Endodermal cell (in vitro differentiated cells): ENCODE measurements around the gene SLC8B1. TPM values are rescaled to one million over a fixed set of nuclear protein-coding genes. Genes with fewer than 3 reads are reported as not detected.

Experiments
- DNase-seq: peaks from one replicate; pipeline ENCODE4 v3.0.0-alpha.2; 2017
- H3K27ac ChIP-seq: 2 replicates; pipeline ENCODE4 v1.5.1; 2013; ENCODE audit warnings: mild to moderate bottlenecking, low read depth, low read length, moderate library complexity
- H3K27me3 ChIP-seq: 2 replicates; pipeline ENCODE4 v1.6.1; 2013; ENCODE audit warnings: mild to moderate bottlenecking, low read length, moderate library complexity; ENCODE audit not compliant: insufficient read depth, control insufficient read depth, poor library complexity, severe bottlenecking
- H3K36me3 ChIP-seq: 2 replicates; pipeline ENCODE4 v1.7.0; 2013; ENCODE audit warnings: mild to moderate bottlenecking, low read length, moderate library complexity; ENCODE audit not compliant: control insufficient read depth, insufficient read depth
- H3K4me1 ChIP-seq: one replicate; pipeline ENCODE4 v1.7.0; 2013; ENCODE audit warnings: low read length; ENCODE audit not compliant: control insufficient read depth, insufficient read depth
- H3K4me3 ChIP-seq: 2 replicates; pipeline ENCODE4 v1.5.1; 2013; ENCODE audit warnings: mild to moderate bottlenecking, low read length, moderate library complexity
- H3K9ac ChIP-seq: 2 replicates; pipeline ENCODE4 v1.6.1; 2013; ENCODE audit warnings: mild to moderate bottlenecking, low read length, moderate library complexity; ENCODE audit not compliant: poor library complexity, severe bottlenecking; ENCODE audit errors: extremely low read depth
- H3K9me3 ChIP-seq: 2 replicates; pipeline ENCODE4 v1.6.1; 2013; ENCODE audit warnings: mild to moderate bottlenecking, low read length, moderate library complexity; ENCODE audit not compliant: control insufficient read depth
- H3K27ac Mint-ChIP-seq: 2 replicates; pipeline ENCODE4 v1.8.0; 2020; ENCODE audit warnings: mixed read lengths
- H3K27me3 Mint-ChIP-seq: 2 replicates; pipeline ENCODE4 v1.8.0; 2021; ENCODE audit warnings: mild to moderate bottlenecking, mixed read lengths; ENCODE audit not compliant: insufficient read depth
- H3K36me3 Mint-ChIP-seq: 2 replicates; pipeline ENCODE4 v1.8.0; 2020; ENCODE audit warnings: low read depth, mixed read lengths
- H3K4me1 Mint-ChIP-seq: 2 replicates; pipeline ENCODE4 v1.8.0; 2020; ENCODE audit warnings: mixed read lengths
- H3K4me3 Mint-ChIP-seq: 2 replicates; pipeline ENCODE4 v1.8.0; 2020; ENCODE audit warnings: mild to moderate bottlenecking, moderate library complexity, mixed read lengths
- H3K9me3 Mint-ChIP-seq: 2 replicates; pipeline ENCODE4 v1.8.0; 2020; ENCODE audit warnings: mild to moderate bottlenecking, mixed read lengths
- whole genome bisulfite sequencing, 2 experiments: methylation state at CpG; one replicate each; pipeline versions ENCODE4 v1.1.5 to v1.1.7; 2013; ENCODE audit warnings: missing lambda C conversion rate in 2 of 2, mixed read lengths in 1 of 2; ENCODE audit not compliant: insufficient coverage in 1 of 2, insufficient read length in 1 of 2; 5-methylcytosine and 5-hydroxymethylcytosine counted together
- total RNA-seq, 2 donors: library from RNA; stranded (reverse); fragmentation: NEBNext Ultra II Directional in 1 of 2; extraction: Animal tissue kit (Norgen Biotek cat#: 25700) in 1 of 2; gene quantifications; 2 replicates in 1 of 2; 3 replicates in 1 of 2; pipeline ENCODE4 v1.2.1, GENCODE V29; 2021
- TF ChIP-seq, protein P1 (sequence below): fragments of 200-600 bp; sonication (generic); conservative IDR thresholded peaks from 2 replicates; pipeline ENCODE4 v1.5.0; 2021; ENCODE audit warnings: antibody characterized with exemption, mild to moderate bottlenecking

Gene SLC8B1
- total RNA-seq, 2 donors from 2014 or later: 6.9 to 9.1 TPM

DNA sequence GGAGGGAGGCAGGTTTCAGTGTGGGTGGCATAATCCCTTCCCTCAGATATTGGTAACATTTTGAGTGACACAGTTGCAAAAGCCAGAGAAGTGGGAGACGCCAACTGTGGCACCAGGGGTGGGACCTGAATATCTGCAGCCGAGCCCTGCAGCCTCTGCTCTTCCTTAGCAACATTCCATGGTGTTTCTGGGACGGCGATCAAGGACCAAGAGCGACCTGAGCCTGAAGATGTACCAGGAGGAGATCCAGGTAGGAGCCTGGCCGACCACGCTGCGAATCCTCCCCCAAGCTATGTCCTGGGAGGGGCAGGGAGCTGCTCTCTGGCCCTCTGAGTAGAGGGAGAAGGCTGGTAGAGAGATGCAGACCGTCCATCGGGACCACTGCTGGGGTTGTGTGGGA is 41.8 kb downstream of the SLC8B1 start:
- Histone ChIP-seq H3K27ac (no peak overlapping the region), H3K27me3 (no peaks in the 10 kb centered on the region), H3K9me3 (no peaks in the 10 kb centered on the region), H3K4me3 (no peak overlapping the region), H3K9ac (no peak overlapping the region), H3K36me3 (no peaks in the 10 kb centered on the region), H3K4me1 (no peaks in the 10 kb centered on the region)
- no peak overlapping the region for H3K4me3 Mint-ChIP-seq
- peaks cover 7% of the 10 kb centered on the region for H3K36me3 Mint-ChIP-seq
- WGBS, 2 experiments: 90 to 94% methylated on average over 6 to 10 of the region's 10 CpGs
- no peaks in the 10 kb centered on the region for H3K9me3 Mint-ChIP-seq
- H3K4me1 Mint-ChIP-seq: no peaks in the 10 kb centered on the region
- H3K27ac Mint-ChIP-seq: no peak overlapping the region
- TF ChIP-seq, protein P1, sequence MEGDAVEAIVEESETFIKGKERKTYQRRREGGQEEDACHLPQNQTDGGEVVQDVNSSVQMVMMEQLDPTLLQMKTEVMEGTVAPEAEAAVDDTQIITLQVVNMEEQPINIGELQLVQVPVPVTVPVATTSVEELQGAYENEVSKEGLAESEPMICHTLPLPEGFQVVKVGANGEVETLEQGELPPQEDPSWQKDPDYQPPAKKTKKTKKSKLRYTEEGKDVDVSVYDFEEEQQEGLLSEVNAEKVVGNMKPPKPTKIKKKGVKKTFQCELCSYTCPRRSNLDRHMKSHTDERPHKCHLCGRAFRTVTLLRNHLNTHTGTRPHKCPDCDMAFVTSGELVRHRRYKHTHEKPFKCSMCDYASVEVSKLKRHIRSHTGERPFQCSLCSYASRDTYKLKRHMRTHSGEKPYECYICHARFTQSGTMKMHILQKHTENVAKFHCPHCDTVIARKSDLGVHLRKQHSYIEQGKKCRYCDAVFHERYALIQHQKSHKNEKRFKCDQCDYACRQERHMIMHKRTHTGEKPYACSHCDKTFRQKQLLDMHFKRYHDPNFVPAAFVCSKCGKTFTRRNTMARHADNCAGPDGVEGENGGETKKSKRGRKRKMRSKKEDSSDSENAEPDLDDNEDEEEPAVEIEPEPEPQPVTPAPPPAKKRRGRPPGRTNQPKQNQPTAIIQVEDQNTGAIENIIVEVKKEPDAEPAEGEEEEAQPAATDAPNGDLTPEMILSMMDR: no peak
- no peaks in the 10 kb centered on the region for H3K27me3 Mint-ChIP-seq
- no peak for DNase-seq

DNA sequence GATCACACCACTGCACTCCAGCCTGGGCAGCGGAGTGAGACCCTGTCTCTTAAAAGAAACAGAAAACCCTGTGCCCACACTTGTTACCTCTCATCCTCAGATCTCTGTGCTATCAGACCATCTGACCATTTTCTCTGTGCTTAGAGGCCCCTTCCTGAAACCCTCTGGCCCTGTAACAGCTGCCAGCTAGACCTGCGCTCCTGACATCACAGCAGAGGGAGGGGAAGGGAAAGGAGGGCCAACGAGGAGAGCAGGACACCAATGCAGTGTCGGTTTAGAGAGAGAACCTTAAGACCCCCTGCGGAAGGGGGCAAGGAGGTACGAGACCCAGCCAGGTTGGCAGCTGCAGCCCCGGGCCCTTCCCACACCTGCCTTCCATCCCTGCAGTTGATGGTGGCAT is 42.4 kb downstream of the SLC8B1 start:
- TF ChIP-seq, protein P1: no peak
- H3K36me3 Mint-ChIP-seq: peaks cover 7% of the 10 kb centered on the region
- H3K27ac Mint-ChIP-seq: no peak overlapping the region
- Histone ChIP-seq H3K4me1 (no peaks in the 10 kb centered on the region), H3K9ac (no peak overlapping the region), H3K27me3 (no peaks in the 10 kb centered on the region), H3K36me3 (no peaks in the 10 kb centered on the region), H3K27ac (no peak overlapping the region), H3K4me3 (no peak overlapping the region), H3K9me3 (no peaks in the 10 kb centered on the region)
- no peaks in the 10 kb centered on the region for H3K27me3 Mint-ChIP-seq
- DNase-seq: no peak
- H3K9me3 Mint-ChIP-seq: no peaks in the 10 kb centered on the region
- H3K4me3 Mint-ChIP-seq: no peak overlapping the region
- no peaks in the 10 kb centered on the region for H3K4me1 Mint-ChIP-seq
- 87 to 90% methylated on average over 6 to 7 of the region's 7 CpGs for WGBS, 2 experiments

DNA sequence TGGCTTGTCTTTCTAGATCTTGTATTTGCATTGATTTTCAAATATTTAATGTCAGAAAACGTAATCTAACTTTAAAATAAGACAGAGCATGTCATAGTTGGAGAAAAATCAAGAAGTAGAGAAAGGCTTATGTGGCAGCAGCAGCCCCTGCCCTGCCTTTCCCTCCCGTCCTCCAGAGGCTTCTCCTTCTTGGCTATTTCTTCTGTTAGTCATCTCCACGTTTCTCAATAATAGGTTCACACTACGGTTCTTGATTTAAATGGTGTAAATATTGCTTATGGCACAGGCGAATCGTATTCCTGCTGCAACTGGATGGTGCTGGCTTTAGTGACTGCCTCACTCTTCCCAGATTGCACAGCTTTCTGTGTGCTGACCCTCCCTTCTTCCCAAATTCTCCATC is 42.8 kb downstream of the SLC8B1 start:
- H3K36me3 Mint-ChIP-seq: peaks cover 7% of the 10 kb centered on the region
- no peak for DNase-seq

More for the DNA sequence above, 42.8 kb downstream of the SLC8B1 start:
- Histone ChIP-seq H3K27me3 (no peaks in the 10 kb centered on the region), H3K4me3 (no peak overlapping the region), H3K9me3 (no peaks in the 10 kb centered on the region), H3K36me3 (no peaks in the 10 kb centered on the region), H3K4me1 (no peaks in the 10 kb centered on the region), H3K9ac (no peak overlapping the region), H3K27ac (no peak overlapping the region)
- no peaks in the 10 kb centered on the region for H3K9me3 Mint-ChIP-seq
- no peaks in the 10 kb centered on the region for H3K4me1 Mint-ChIP-seq
- H3K4me3 Mint-ChIP-seq: no peak overlapping the region
- WGBS, 2 experiments: 93 to 100% methylated on average over 2 to 6 of the region's 6 CpGs
- H3K27ac Mint-ChIP-seq: no peak overlapping the region
- no peaks in the 10 kb centered on the region for H3K27me3 Mint-ChIP-seq
- TF ChIP-seq, protein P1: no peak
